Hypothalamus (tissue), 51 donors: ENCODE measurements around the gene THRB.
"Not testable (repeated sequence)": the region's sequence is repeated elsewhere in the genome, so short reads cannot be mapped to it uniquely, and the experiment has no call there.

Experiments
- DNase-seq, 51 donors: peaks; one replicate each; lab custom pipeline; 2025; lab: John Stamatoyannopoulos, UW

THRB gene

GRCh38 chr3:24451461-24452099 is 43.1 kb downstream of the THRB start:
- no peak for DNase-seq

- no peak for DNase-seq
These were observed 44.3 kb downstream of the THRB start for GRCh38 chr3:24450160-24450907.

- DNase-seq: no peak
These were observed 46.8 kb downstream of the THRB start for GRCh38 chr3:24447836-24448235.

DNA sequence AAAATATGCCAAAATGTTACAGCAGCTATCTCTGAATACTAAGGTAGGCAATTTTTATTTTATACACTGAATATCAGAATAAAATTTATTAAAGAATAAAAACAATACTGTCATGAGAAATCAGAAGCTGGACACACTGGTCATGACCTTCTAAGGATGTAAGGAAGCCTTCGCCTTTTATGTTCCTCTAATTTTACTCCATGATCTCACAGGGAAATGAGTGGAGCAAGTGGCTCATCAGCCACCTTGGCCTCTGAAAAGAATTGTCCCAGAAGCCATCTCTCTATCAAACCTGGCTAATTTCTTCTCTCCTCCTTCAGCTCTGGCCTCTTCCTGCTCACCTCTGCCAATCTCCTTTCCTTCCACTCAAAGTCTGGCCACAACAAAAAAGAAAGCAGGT is 48.6 kb downstream of the THRB start:
- no peak for DNase-seq

DNA sequence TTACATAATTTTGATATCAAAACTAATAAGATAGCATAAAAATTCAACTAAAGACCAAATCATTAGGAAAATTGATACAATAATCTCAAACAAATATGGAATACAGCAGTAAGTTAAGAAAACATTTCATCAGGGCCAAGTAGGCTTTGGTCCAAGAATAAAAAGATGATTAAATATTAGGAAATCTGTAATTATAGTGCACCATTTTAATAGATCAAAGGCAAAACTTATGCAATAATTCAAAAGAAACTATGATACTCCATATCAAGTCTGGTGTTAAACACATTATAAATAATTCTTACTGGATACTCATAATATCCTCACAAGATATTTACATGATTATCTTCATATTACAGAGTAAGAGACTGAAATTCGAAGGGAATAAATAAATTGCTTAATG is 51.2 kb downstream of the THRB start:
- no peak for DNase-seq

GRCh38 chr3:24440760-24441464 is 53.7 kb downstream of the THRB start:
- DNase-seq: no peak

DNA sequence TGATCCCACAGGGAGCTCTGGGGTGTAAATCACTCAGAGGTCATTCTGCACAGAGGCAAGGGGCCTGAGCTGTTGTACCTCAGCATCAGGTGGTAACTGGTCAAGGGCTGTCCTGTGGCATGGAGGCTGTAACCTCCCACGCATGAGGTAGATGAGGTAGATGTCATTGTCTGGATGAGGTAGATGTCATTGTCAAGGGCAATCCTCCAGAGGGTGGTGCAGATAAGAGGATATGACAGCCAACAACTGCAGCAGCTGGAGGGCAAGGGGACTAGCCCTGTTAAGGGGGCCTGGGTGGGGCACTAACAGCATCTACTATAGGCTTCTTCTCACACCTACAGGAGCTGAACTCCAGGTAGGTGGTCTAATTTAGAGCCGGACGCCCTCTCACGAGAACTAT is 55.6 kb downstream of the THRB start:
- DNase-seq: no peak

GRCh38 chr3:24437326-24437725 is 57.3 kb downstream of the THRB start:
- no peak for DNase-seq

- DNase-seq: peak in 1 of 51 donors; percentile 36
These were observed 59.1 kb downstream of the THRB start for GRCh38 chr3:24435584-24435983.

GRCh38 chr3:24434651-24435050 is 60.0 kb downstream of the THRB start:
- DNase-seq: no peak

DNA sequence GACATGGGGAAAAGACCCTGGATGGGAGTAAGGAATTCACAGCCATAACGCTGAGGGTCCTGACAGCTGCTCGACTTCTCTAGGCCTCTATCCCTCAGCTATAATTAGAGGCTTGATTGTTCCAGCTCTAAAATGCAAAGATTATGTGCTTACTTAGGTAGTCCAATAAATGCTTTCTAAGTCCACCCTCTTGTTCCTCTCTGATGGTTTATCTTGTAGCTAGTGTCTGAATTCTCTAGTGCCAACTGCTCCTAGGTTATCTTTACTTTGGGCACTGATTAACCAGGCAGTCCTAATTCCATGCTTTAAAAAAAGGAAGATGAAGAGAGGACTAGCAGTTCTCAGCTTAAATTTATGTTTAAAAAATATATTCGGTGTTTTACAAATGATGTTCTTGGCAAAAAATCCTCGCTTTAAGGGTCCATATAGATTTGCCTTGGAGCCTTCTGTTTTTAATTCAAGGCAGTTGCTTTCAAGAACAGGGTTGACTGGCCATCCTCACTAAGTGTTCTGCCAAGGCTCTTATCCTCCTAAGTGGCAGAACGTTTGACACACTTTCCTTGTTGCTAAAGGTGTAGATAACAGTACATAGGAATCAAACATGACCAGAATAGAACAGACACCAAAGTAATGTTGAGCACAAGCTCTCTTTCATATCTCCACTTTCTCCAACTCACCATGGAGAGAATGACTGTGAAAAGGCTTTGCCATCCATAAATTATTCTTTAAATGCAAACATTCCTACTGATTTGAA is 60.6 kb downstream of the THRB start:
- DNase-seq: no peak

- DNase-seq: no peak
These were observed 61.7 kb downstream of the THRB start for GRCh38 chr3:24432989-24433388.

DNA sequence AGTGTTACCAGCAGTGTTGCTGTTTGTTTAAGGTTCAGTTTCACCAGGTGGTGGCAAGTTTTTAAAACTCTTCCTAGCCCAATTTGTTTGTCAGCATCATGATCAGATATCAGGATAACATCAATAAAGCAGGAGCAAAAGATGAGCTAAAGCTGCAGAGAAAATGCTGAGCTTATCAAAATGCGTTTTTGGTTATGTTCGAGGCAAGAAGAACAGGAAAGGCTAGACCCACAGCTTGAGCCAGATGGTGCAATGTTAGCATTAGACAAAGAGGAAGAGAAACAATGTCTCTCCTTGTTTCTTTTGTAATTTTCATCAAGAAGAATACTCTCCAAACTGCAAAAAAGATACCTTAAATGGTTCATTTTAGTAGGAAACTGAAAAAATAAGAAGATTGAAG is 66.2 kb downstream of the THRB start:
- DNase-seq: no peak

- no peak for DNase-seq
These were observed 67.8 kb downstream of the THRB start for GRCh38 chr3:24426896-24427295.

- not testable (repeated sequence) for DNase-seq
These were observed 73.8 kb downstream of the THRB start for GRCh38 chr3:24420829-24421228.

DNA sequence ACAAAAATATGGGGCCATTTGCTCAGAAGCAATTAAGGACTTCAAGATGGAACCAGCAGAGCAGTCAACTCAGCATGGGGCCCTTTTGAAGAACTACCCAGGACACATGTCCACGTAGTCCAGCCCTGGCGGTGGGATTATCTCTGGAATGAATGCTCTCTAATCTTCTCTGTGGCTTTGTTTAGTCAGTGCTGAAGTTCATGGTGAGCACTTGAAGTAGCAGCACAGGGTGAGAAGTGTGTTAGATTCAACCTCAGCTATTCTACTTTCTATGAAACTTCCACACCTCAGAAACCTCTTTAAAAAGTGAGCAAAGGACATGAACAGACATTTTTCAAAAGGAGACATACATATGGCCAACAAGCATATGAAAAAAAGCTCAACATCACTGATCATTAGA is 74.4 kb downstream of the THRB start:
- DNase-seq: no peak

DNA sequence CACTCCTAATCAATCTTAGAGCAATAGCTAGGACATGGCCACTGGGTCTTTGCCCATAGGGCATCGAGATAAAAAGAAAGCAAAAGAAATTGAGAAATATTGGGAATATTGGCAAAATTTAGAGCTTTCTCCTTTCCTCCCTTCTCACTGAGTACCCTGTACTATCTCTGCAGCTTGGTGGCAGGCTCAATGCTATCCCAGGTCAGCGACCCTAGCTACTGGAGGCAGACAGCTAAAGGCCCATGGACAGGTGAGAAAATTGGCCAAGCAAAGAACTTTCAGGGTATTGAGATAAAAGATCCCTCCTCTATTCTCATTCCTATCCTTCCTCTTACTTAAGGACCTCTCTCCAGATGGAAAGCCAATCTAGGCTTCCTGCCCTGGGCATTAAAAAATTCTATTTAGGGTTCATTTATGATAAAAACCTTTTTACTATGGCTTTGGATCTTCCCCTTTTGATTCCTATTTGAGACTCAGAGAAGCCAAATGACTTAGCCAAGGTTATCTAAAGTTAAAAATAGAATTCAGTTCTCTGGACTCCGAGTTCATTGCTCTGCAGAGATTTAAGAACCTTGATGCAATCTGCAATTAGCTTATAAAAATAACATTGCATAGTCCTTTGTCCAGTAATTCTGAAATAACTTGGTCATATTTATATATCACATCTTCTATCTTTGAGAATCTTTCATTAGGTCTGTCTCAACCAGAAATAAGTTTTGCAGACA is 75.4 kb downstream of the THRB start:
- no peak for DNase-seq

GRCh38 chr3:24417730-24418129 is 76.9 kb downstream of the THRB start:
- DNase-seq: no peak

- DNase-seq: no peak
These were observed 78.4 kb downstream of the THRB start for GRCh38 chr3:24416224-24416623.

DNA sequence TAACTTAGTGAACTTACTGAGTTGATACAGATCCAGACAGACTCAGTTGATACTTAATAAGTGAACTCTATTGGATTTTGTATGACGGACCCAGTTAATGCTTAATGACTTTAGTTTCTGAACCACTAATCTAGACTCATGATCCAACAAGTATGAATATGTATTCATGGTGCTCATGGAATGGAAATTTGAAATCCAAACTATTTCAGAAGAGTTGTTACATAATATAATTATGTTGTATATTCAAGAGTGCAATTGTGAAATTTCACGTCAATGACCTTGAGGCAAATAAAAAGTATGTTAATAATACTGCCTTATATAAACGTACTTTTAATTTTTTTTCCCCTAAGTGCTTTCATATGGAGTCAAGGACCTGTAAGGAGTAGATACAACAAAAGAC is 78.8 kb downstream of the THRB start:
- no peak for DNase-seq
